Brain pericyte (primary cell): ENCODE measurements around the gene LGR6.
"Not testable (repeated sequence)": the region's sequence is repeated elsewhere in the genome, so short reads cannot be mapped to it uniquely, and the experiment has no call there.

Experiments
- DNase-seq: peaks from one replicate; pipeline ENCODE4 v3.0.0-alpha.2; 2012; ENCODE audit warnings: low read depth, low spot score

LGR6 gene

GRCh38 chr1:202238914-202239313 is 45.3 kb downstream of the LGR6 start:
- DNase-seq = no peak

GRCh38 chr1:202240226-202240625 is 46.6 kb downstream of the LGR6 start:
- not testable (repeated sequence) for DNase-seq

GRCh38 chr1:202240956-202241355 is 47.4 kb downstream of the LGR6 start:
- DNase-seq = no peak

- no peak for DNase-seq
These were observed 47.9 kb downstream of the LGR6 start for GRCh38 chr1:202241376-202242079.

- no peak for DNase-seq
These were observed 48.5 kb downstream of the LGR6 start for GRCh38 chr1:202242080-202242419.

- no peak for DNase-seq
These were observed 49.4 kb downstream of the LGR6 start for GRCh38 chr1:202243006-202243405.

- no peak for DNase-seq
These were observed 51.3 kb downstream of the LGR6 start for GRCh38 chr1:202244841-202245261.

GRCh38 chr1:202245391-202245790 is 51.8 kb downstream of the LGR6 start:
- no peak for DNase-seq

GRCh38 chr1:202247104-202247503 is 53.5 kb downstream of the LGR6 start:
- no peak for DNase-seq

GRCh38 chr1:202247837-202248795 is 54.5 kb downstream of the LGR6 start:
- DNase-seq = no peak

GRCh38 chr1:202248861-202249260 is 55.3 kb downstream of the LGR6 start:
- DNase-seq = no peak

- DNase-seq = no peak
These were observed 55.8 kb downstream of the LGR6 start for GRCh38 chr1:202249436-202249835.

- DNase-seq = no peak
These were observed 56.2 kb downstream of the LGR6 start for GRCh38 chr1:202249846-202250245.

GRCh38 chr1:202250982-202251381 is 57.4 kb downstream of the LGR6 start:
- DNase-seq = no peak

- no peak for DNase-seq
These were observed 58.0 kb downstream of the LGR6 start for GRCh38 chr1:202251424-202252256.

GRCh38 chr1:202252271-202252670 is 58.7 kb downstream of the LGR6 start:
- no peak for DNase-seq

GRCh38 chr1:202254454-202255252 is 61.1 kb downstream of the LGR6 start:
- no peak for DNase-seq

- DNase-seq = no peak
These were observed 61.7 kb downstream of the LGR6 start for GRCh38 chr1:202255343-202255742.

GRCh38 chr1:202259705-202260104 is 66.1 kb downstream of the LGR6 start:
- DNase-seq = no peak

- DNase-seq = not testable (repeated sequence)
These were observed 67.8 kb downstream of the LGR6 start for GRCh38 chr1:202261209-202261958.
